GM12865 (cell line): ENCODE measurements around the gene CNKSR3.
A peak's percentile ranks its signal among the peaks of the same experiment; 100 is the strongest.

Experiments
- DNase-seq: peaks from one replicate; pipeline ENCODE4 v3.0.0; 2010; ENCODE audit warnings: low read depth
- H3K4me3 ChIP-seq: 2 replicates; pipeline ENCODE4 v1.5.1; 2011; ENCODE audit warnings: mild to moderate bottlenecking, low read depth, low read length, control low read depth
- CTCF ChIP-seq: IDR thresholded peaks from 2 replicates; pipeline ENCODE4 v1.5.1; 2011; ENCODE audit warnings: low read length, control low read depth, low read depth, inconsistent platforms; ENCODE audit not compliant: insufficient read depth; ENCODE audit errors: missing control alignments

CNKSR3 gene

GRCh38 chr6:154510144-154510905 is at the start of gene CNKSR3:
CNKSR3 (minus strand) TSS chr6:154510685; CDS start chr6:154510114, 571 bp downstream.
- H3K4me3 ChIP-seq, result peak within 1 kb of the TSS; percentile 50
- peak; percentile 45 for DNase-seq
- TF ChIP-seq CTCF, result no peak

- TF ChIP-seq CTCF, result no peak
- no peak overlapping the region for H3K4me3 ChIP-seq
- no peak for DNase-seq
Observed at GRCh38 chr6:154558984-154559383, 48.5 kb upstream of the CNKSR3 start.

GRCh38 chr6:154558513-154558912 is 48.0 kb upstream of the CNKSR3 start:
- no peak for DNase-seq
- no peak for TF ChIP-seq CTCF
- H3K4me3 ChIP-seq, result no peak overlapping the region

GRCh38 chr6:154555073-154555677 is 44.7 kb upstream of the CNKSR3 start:
- H3K4me3 ChIP-seq, result no peak overlapping the region
- DNase-seq, result no peak
- no peak for TF ChIP-seq CTCF

- no peak overlapping the region for H3K4me3 ChIP-seq
- DNase-seq, result no peak
- no peak for TF ChIP-seq CTCF
Observed at GRCh38 chr6:154554491-154554890, 44.0 kb upstream of the CNKSR3 start.

- DNase-seq, result no peak
- no peak for TF ChIP-seq CTCF
- no peak overlapping the region for H3K4me3 ChIP-seq
Observed at GRCh38 chr6:154550779-154551178, 40.3 kb upstream of the CNKSR3 start.
